SU-DHL-6 (cell line): ENCODE measurements around the gene CRYGN.

Experiments
- H2AFZ ChIP-seq: fragments of 200-600 bp; sonication (generic); 2 replicates; pipeline ENCODE4 v1.6.1; 2014; ENCODE audit warnings: low read depth, mild to moderate bottlenecking, moderate library complexity, mixed read lengths, antibody characterized with exemption, low read length; ENCODE audit not compliant: severe bottlenecking
- H3F3A ChIP-seq: fragments of 200-600 bp; shearing (Covaris generic); 2 replicates; pipeline ENCODE4 v1.6.0; 2016; ENCODE audit warnings: antibody characterized with exemption, mild to moderate bottlenecking; ENCODE audit not compliant: insufficient read depth
- H3K27ac ChIP-seq: fragments of 200-600 bp; sonication (generic); 2 replicates; pipeline ENCODE4 v1.5.1; 2016; ENCODE audit warnings: low read depth, mild to moderate bottlenecking, low read length, moderate library complexity, mixed read lengths
- H3K27me3 ChIP-seq: fragments of 200-600 bp; sonication (generic), shearing (Covaris generic); 2 replicates; pipeline ENCODE4 v1.6.0; 2014; ENCODE audit warnings: mild to moderate bottlenecking, low read length
- H3K36me3 ChIP-seq: fragments of 200-600 bp; sonication (generic); 2 replicates; pipeline ENCODE4 v1.6.1; 2014; ENCODE audit warnings: mild to moderate bottlenecking, low read length, mixed read lengths
- H3K4me2 ChIP-seq: fragments of 300-600, 200-600 bp; shearing (Covaris generic), sonication (generic); 2 replicates; pipeline ENCODE4 v1.6.0; 2014; ENCODE audit warnings: low read length, low read depth, mild to moderate bottlenecking; ENCODE audit not compliant: poor library complexity, severe bottlenecking
- H3K4me3 ChIP-seq: fragments of 200-600 bp; sonication (generic); 2 replicates; pipeline ENCODE4 v1.5.1; 2014; ENCODE audit warnings: antibody characterized with exemption, low read length, mild to moderate bottlenecking, mixed read lengths; ENCODE audit not compliant: insufficient read depth, poor library complexity, severe bottlenecking
- H3K79me2 ChIP-seq: fragments of 200-600 bp; sonication (generic); 2 replicates; pipeline ENCODE4 v1.6.1; 2014; ENCODE audit warnings: mild to moderate bottlenecking, low read length, moderate library complexity; ENCODE audit not compliant: insufficient read depth
- H3K9ac ChIP-seq: fragments of 200-600 bp; sonication (generic); 2 replicates; pipeline ENCODE4 v1.7.0; 2014; ENCODE audit warnings: mild to moderate bottlenecking, low read length
- H3K9me2 ChIP-seq: fragments of 200-600 bp; sonication (generic); replicated peaks from 2 replicates; pipeline ENCODE4 v1.6.1; 2014; ENCODE audit warnings: low read length; ENCODE audit not compliant: insufficient read depth
- H3K9me3 ChIP-seq: fragments of 200-600 bp; sonication (generic); 2 replicates; pipeline ENCODE4 v1.6.1; 2014; ENCODE audit warnings: low read length, mixed read lengths; ENCODE audit not compliant: insufficient read depth
- H4K20me1 ChIP-seq: fragments of 200-600 bp; sonication (generic); 2 replicates; pipeline ENCODE4 v1.6.1; 2014; ENCODE audit warnings: low read depth, mild to moderate bottlenecking, antibody characterized with exemption, low read length, moderate library complexity, mixed read lengths
- EZH2phosphoT487 ChIP-seq: fragments of 200-600 bp; sonication (generic), shearing (Covaris generic); conservative IDR thresholded peaks from 2 replicates; pipeline ENCODE4 v1.6.1; 2018; ENCODE audit warnings: mild to moderate bottlenecking, antibody characterized with exemption, low read length, moderate library complexity, mixed read lengths
- TF ChIP-seq, protein P1 (sequence below): fragments of 200-600 bp; sonication (generic); IDR thresholded peaks from one replicate; pipeline ENCODE4 v1.5.1; 2017; ENCODE audit warnings: antibody characterized with exemption, mild to moderate bottlenecking, low read length, moderate library complexity; ENCODE audit not compliant: insufficient read depth, poor library complexity, severe bottlenecking

Gene CRYGN

GRCh38 chr7:151448261-151449252, 8.6 kb upstream of the CRYGN start:
- Histone ChIP-seq H3K9me2 (no peaks in the 10 kb centered on the region), H3K9ac (no peak overlapping the region), H3K9me3 (no peaks in the 10 kb centered on the region), H3F3A (no peaks in the 10 kb centered on the region), H3K27ac (no peak overlapping the region), H3K4me2 (no peak overlapping the region), H4K20me1 (no peaks in the 10 kb centered on the region), H3K4me3 (no peak overlapping the region), H2AFZ (no peak overlapping the region), H3K27me3 (no peaks in the 10 kb centered on the region), H3K36me3 (no peaks in the 10 kb centered on the region), H3K79me2 (no peaks in the 10 kb centered on the region)
- no peak for TF ChIP-seq EZH2phosphoT487
- TF ChIP-seq, protein P1, sequence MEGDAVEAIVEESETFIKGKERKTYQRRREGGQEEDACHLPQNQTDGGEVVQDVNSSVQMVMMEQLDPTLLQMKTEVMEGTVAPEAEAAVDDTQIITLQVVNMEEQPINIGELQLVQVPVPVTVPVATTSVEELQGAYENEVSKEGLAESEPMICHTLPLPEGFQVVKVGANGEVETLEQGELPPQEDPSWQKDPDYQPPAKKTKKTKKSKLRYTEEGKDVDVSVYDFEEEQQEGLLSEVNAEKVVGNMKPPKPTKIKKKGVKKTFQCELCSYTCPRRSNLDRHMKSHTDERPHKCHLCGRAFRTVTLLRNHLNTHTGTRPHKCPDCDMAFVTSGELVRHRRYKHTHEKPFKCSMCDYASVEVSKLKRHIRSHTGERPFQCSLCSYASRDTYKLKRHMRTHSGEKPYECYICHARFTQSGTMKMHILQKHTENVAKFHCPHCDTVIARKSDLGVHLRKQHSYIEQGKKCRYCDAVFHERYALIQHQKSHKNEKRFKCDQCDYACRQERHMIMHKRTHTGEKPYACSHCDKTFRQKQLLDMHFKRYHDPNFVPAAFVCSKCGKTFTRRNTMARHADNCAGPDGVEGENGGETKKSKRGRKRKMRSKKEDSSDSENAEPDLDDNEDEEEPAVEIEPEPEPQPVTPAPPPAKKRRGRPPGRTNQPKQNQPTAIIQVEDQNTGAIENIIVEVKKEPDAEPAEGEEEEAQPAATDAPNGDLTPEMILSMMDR, result peak; percentile 55

DNA sequence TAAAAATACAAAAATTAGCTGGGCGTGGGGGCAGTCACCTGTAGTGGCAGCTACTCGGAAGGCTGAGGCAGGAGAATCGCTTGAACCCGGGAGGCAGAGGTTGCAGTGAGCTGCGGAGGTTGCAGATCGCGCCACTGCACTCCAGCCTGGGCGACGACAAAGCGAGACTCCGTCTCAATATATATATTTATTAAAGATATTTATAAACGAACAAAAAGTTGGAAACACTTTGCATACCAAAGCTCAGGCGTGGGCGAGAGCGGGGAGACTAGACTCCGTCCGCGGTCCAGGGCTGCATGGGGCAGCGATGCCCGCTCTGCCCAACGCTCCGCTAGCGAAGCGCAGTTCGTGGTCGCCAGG, 7.9 kb upstream of the CRYGN start:
- H3K4me3 ChIP-seq, result no peak overlapping the region
- H4K20me1 ChIP-seq, result no peaks in the 10 kb centered on the region
- H3F3A ChIP-seq, result no peaks in the 10 kb centered on the region
- H3K9ac ChIP-seq, result no peak overlapping the region
- TF ChIP-seq EZH2phosphoT487, result no peak
- TF ChIP-seq, protein P1, result no peak
- H3K79me2 ChIP-seq, result no peaks in the 10 kb centered on the region
- no peaks in the 10 kb centered on the region for H3K9me3 ChIP-seq
- H3K9me2 ChIP-seq, result no peaks in the 10 kb centered on the region
- H2AFZ ChIP-seq, result no peak overlapping the region
- H3K27me3 ChIP-seq, result no peaks in the 10 kb centered on the region
- H3K36me3 ChIP-seq, result no peaks in the 10 kb centered on the region
- no peak overlapping the region for H3K4me2 ChIP-seq
- H3K27ac ChIP-seq, result no peak overlapping the region

- Histone ChIP-seq H3K27ac (no peak overlapping the region), H3K27me3 (no peaks in the 10 kb centered on the region), H3K4me3 (no peak overlapping the region), H3K79me2 (no peaks in the 10 kb centered on the region), H3K36me3 (no peaks in the 10 kb centered on the region), H3K9ac (no peak overlapping the region), H3K9me3 (no peaks in the 10 kb centered on the region), H2AFZ (no peak overlapping the region), H3K4me2 (no peak overlapping the region), H4K20me1 (no peaks in the 10 kb centered on the region), H3F3A (no peaks in the 10 kb centered on the region), H3K9me2 (no peaks in the 10 kb centered on the region)
- TF ChIP-seq, protein P1, result no peak
- TF ChIP-seq EZH2phosphoT487, result no peak
Observed at GRCh38 chr7:151447312-151447711, 7.4 kb upstream of the CRYGN start.
